ENCODE measurements around the gene KARS1. TPM values are rescaled to one million over a fixed set of nuclear protein-coding genes. Genes with fewer than 3 reads are reported as not detected.

KARS1 gene
- total RNA-seq, 6 experiments from 2014 or later, result 135 to 158 (median 152) TPM

DNA sequence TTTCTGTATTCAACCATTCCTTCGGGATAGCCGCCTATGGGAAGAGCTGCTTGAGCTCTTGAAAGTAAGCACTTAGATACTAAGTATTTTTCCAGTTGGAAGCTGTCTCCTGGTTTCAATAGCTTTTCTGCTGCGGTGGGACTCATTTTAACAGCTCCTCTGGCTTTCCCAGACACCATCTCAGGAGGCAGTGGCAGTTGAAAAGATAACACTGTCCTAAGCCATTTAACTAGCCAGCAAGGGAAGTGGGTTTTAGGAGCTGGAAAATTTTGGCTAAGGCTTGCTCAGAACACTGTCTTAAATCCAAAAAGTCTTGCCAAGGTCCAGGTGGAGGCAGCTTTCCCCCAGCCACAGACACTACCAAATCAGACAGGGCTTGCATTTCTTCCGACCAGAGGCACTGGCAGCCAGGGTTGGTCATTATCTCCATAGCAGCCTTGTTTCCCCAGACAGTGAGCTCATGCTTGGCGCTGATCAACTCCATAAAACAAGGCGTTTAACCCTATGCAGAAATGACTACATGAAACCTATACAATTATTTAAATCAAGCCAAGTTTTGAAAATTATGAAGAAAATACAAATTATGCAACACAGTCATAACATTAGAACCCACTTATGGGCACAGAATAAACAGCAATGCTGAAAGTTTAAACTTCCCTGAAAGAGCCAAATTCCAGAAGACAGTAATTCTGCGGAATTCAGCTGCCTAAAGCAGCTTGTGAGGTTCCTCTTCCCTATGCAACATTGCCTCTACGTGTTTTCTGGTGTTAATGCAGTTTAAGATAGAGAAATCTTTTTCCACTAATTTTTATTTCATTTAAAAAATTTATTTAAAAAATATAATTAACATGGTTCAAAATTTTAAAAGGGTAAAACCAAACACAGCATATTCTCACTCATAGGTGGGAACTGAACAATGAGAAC, 56.3 kb downstream of the KARS1 start:
- H3K27ac Mint-ChIP-seq, result peak overlapping the region; percentile 88
- DNase-seq, result peak; percentile 56
- H3K4me1 Mint-ChIP-seq (ENCODE audit: low read depth), result peaks cover 29% of the 10 kb centered on the region
- H3K9me3 Mint-ChIP-seq, result no peaks in the 10 kb centered on the region
- H3K27me3 Mint-ChIP-seq (ENCODE audit: insufficient read depth), result no peaks in the 10 kb centered on the region
- H3K4me3 Mint-ChIP-seq, result no peak overlapping the region
- H3K36me3 Mint-ChIP-seq (ENCODE audit: low read depth), result no peaks in the 10 kb centered on the region
- TF ChIP-seq, protein P1, sequence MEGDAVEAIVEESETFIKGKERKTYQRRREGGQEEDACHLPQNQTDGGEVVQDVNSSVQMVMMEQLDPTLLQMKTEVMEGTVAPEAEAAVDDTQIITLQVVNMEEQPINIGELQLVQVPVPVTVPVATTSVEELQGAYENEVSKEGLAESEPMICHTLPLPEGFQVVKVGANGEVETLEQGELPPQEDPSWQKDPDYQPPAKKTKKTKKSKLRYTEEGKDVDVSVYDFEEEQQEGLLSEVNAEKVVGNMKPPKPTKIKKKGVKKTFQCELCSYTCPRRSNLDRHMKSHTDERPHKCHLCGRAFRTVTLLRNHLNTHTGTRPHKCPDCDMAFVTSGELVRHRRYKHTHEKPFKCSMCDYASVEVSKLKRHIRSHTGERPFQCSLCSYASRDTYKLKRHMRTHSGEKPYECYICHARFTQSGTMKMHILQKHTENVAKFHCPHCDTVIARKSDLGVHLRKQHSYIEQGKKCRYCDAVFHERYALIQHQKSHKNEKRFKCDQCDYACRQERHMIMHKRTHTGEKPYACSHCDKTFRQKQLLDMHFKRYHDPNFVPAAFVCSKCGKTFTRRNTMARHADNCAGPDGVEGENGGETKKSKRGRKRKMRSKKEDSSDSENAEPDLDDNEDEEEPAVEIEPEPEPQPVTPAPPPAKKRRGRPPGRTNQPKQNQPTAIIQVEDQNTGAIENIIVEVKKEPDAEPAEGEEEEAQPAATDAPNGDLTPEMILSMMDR (IDR thresholded peaks at IDR 0.05), result peak; percentile 38; the same call in 1 of the 2 replicates

DNA sequence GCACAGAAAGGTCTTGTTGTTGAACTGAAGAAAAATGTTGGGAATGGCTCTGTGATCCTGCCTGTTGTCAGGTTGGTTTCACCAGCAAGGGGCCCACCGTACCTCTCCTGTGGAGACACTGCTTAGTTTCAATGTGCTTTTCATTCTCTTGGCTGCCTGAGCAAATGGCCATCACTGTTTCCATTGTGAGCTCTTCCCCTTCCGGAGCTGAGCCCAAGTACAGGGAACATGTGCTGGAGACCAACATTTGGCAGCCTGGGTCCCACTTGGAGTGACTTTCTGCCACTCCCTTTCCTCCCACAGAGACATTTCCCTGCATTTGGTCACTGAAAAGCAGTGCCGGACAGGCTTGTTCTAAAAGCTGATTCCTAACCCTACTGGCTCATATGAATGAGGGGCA, 58.2 kb downstream of the KARS1 start:
- no peaks in the 10 kb centered on the region for H3K9me3 Mint-ChIP-seq
- TF ChIP-seq, protein P1 (IDR thresholded peaks at IDR 0.05), result no peak
- no peak for DNase-seq
- no peak overlapping the region for H3K4me3 Mint-ChIP-seq
- peaks cover 25% of the 10 kb centered on the region for H3K4me1 Mint-ChIP-seq (ENCODE audit: low read depth)
- H3K27me3 Mint-ChIP-seq (ENCODE audit: insufficient read depth), result no peaks in the 10 kb centered on the region
- no peaks in the 10 kb centered on the region for H3K36me3 Mint-ChIP-seq (ENCODE audit: low read depth)
- no peak overlapping the region for H3K27ac Mint-ChIP-seq

DNA sequence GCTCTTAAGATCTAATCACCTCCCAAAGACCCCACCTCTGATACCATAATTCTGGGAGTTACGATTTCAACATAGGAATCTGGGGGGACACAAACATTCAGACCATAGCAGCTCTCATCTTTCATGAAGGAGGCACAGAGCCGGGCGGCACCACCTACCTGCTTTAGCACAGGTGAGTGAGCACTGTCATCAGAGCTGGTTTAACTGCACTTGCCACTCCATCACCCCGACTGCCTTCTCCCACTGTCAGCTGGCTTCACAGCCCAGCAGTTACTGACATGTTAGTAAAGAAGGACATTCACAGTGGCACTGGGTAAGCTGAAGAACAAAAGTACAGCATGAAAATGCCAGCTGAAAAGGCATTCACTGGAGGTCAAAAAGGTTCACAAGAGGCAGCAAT, 58.7 kb downstream of the KARS1 start:
- Mint-ChIP-seq H3K27ac (no peak overlapping the region), H3K36me3 (ENCODE audit: low read depth) (no peaks in the 10 kb centered on the region), H3K9me3 (no peaks in the 10 kb centered on the region), H3K27me3 (ENCODE audit: insufficient read depth) (no peaks in the 10 kb centered on the region; the same call in 1 of the 2 replicates), H3K4me3 (no peak overlapping the region), H3K4me1 (ENCODE audit: low read depth) (peaks cover 21% of the 10 kb centered on the region)
- TF ChIP-seq, protein P1 (IDR thresholded peaks at IDR 0.05), result no peak
- no peak for DNase-seq

DNA sequence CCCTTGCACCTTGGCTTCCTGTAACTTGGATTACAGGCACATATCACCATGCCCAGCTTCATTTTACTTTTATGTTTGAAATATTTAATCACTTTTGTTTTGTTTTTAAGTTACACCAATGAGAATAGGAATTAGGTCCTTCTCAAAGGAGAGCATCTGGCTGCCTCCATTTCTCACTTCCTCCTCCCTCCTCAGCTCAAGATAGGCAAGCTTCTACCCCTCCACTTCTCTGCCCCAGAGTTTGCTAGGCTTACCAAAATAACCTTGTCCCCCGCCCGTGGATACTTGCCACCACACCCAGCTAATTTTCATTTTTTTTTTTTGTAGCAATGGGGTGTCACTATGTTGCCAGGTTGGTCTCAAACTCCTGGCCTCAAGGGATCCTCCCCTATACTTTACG, 63.4 kb downstream of the KARS1 start:
- Mint-ChIP-seq H3K27me3 (ENCODE audit: insufficient read depth) (no peaks in the 10 kb centered on the region; the same call in 1 of the 2 replicates), H3K9me3 (no peaks in the 10 kb centered on the region), H3K36me3 (ENCODE audit: low read depth) (peaks cover 3% of the 10 kb centered on the region; the same call in 1 of the 2 replicates), H3K4me1 (ENCODE audit: low read depth) (peaks cover 7% of the 10 kb centered on the region; the same call in 1 of the 2 replicates), H3K4me3 (no peak overlapping the region), H3K27ac (no peak overlapping the region)
- TF ChIP-seq, protein P1 (IDR thresholded peaks at IDR 0.05), result no peak
- no peak for DNase-seq

DNA sequence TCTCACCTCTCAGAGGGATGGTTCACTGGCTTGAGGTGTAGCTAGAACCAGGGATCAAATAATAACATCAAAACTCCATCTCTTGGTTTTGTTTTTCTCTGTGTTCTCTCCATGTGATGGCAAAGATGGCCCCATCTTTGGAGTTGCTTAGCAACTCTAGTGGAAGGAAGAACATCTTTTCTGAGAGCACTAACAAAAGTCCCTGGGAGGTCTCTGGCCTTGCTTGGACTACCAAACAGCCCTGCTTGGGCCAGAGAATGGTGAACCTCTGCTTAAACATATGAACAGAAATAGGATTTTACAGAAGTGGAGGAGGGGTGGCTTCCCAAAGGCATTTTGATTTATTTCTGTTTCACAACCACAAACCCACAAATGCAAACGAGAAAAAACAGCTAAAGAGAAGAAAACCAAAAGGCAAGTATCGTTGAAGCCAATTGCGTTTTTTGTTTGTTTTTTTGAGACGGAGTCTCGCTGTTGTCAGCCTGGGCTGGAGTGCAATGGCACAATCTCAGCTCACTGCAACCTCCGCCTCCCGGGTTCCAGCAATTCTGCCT, 68.1 kb downstream of the KARS1 start:
- TF ChIP-seq, protein P1 (IDR thresholded peaks at IDR 0.05), result no peak
- H3K27me3 Mint-ChIP-seq (ENCODE audit: insufficient read depth), result no peaks in the 10 kb centered on the region; the same call in 1 of the 2 replicates
- H3K36me3 Mint-ChIP-seq (ENCODE audit: low read depth), result peaks cover 10% of the 10 kb centered on the region
- no peak overlapping the region for H3K27ac Mint-ChIP-seq
- no peak for DNase-seq
- H3K4me1 Mint-ChIP-seq (ENCODE audit: low read depth), result peaks cover 3% of the 10 kb centered on the region; the same call in 1 of the 2 replicates
- H3K4me3 Mint-ChIP-seq, result no peak overlapping the region
- H3K9me3 Mint-ChIP-seq, result no peaks in the 10 kb centered on the region
